Dendritic cell treated with granulocyte-macrophage colony-stimulating factor and Interleukin-4, amounts not matched to agents 40 ng/mL and 50 ng/mL, for 4 days (primary cell): ENCODE data around the gene CEP78.
"Not testable (repeated sequence)": the region's sequence is repeated elsewhere in the genome, so short reads cannot be mapped to it uniquely, and the experiment has no call there.

ENCODE experiments used
- H3K27ac Mint-ChIP-seq: one replicate; pipeline ENCODE4 v1.8.0; 2022; ENCODE audit warnings: mild to moderate bottlenecking, mixed read lengths
- H3K27me3 Mint-ChIP-seq: one replicate; pipeline ENCODE4 v1.8.0; 2022; ENCODE audit warnings: mild to moderate bottlenecking, mixed read lengths
- H3K36me3 Mint-ChIP-seq: one replicate; pipeline ENCODE4 v1.8.0; 2022; ENCODE audit warnings: low read depth, mixed read lengths
- H3K4me1 Mint-ChIP-seq: one replicate; pipeline ENCODE4 v1.8.0; 2022; ENCODE audit warnings: low read depth, mixed read lengths
- H3K4me3 Mint-ChIP-seq: one replicate; pipeline ENCODE4 v1.8.0; 2022; ENCODE audit warnings: mild to moderate bottlenecking, moderate library complexity, mixed read lengths
- H3K9me3 Mint-ChIP-seq: one replicate; pipeline ENCODE4 v1.8.0; 2022; ENCODE audit warnings: mixed read lengths
- intact Hi-C: fragments of 100-400 bp; cut with micrococcal nuclease; formaldehyde crosslinking; loops from one replicate; pipeline ENCODE4 v1.15.0; 2022

The CEP78 gene

GRCh38 chr9:78214492-78214891 is 21.4 kb upstream of the CEP78 start:
- Mint-ChIP-seq H3K27ac (no peak overlapping the region), H3K9me3 (no peaks in the 10 kb centered on the region), H3K4me3 (no peak overlapping the region), H3K27me3 (no peaks in the 10 kb centered on the region), H3K36me3 (no peaks in the 10 kb centered on the region), H3K4me1 (peaks cover 6% of the 10 kb centered on the region)
- intact Hi-C loops: loop anchor here (5.0 to 10.0 kb wide), 2 partner anchors 92 to 340 kb away; no protein-coding TSS in a partner anchor

DNA sequence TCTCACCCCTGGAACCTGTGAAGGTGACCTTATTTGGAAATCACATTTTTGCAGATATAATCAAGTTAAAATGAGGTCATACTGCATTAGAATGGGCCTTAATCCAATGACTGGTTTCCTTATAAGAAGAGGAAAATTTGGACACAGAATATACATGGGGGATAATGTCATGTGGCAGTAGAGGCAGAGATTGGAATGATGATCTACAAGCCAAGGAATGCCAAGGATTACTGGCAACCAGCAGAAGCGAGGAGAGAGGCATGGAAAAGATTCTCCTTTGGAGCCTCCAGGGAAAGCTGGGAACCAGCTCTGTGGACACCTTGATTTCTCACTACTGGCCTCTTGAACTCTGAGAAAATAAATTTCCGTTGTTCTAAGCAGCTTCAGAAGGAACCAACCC is 20.2 kb upstream of the CEP78 start:
- Mint-ChIP-seq H3K27me3 (peaks cover 2% of the 10 kb centered on the region), H3K36me3 (no peaks in the 10 kb centered on the region), H3K4me3 (no peak overlapping the region), H3K4me1 (peaks cover 4% of the 10 kb centered on the region), H3K27ac (no peak overlapping the region), H3K9me3 (no peaks in the 10 kb centered on the region)
- intact Hi-C loops: loop anchor here (10.0 kb wide), 1 partner anchor 341 kb away; no protein-coding TSS in a partner anchor

GRCh38 chr9:78218890-78219289 is 17.0 kb upstream of the CEP78 start:
- Mint-ChIP-seq H3K27ac (no peak overlapping the region), H3K9me3 (no peaks in the 10 kb centered on the region), H3K4me1 (no peaks in the 10 kb centered on the region), H3K27me3 (peaks cover 2% of the 10 kb centered on the region), H3K36me3 (no peaks in the 10 kb centered on the region), H3K4me3 (no peak overlapping the region)
- intact Hi-C loops: loop anchor here (10.0 kb wide), 1 partner anchor 344 kb away; no protein-coding TSS in a partner anchor

GRCh38 chr9:78221425-78221824 is 14.4 kb upstream of the CEP78 start:
- Mint-ChIP-seq H3K27ac (no peak overlapping the region), H3K27me3 (peaks cover 2% of the 10 kb centered on the region), H3K9me3 (no peaks in the 10 kb centered on the region), H3K36me3 (no peaks in the 10 kb centered on the region), H3K4me3 (no peak overlapping the region), H3K4me1 (no peaks in the 10 kb centered on the region)
- intact Hi-C loops: no loop called here

- H3K4me3 Mint-ChIP-seq, H3K27ac Mint-ChIP-seq, H3K4me1 Mint-ChIP-seq, H3K9me3 Mint-ChIP-seq, H3K36me3 Mint-ChIP-seq, H3K27me3 Mint-ChIP-seq, intact Hi-C loops: not testable (repeated sequence)
These were observed 14.0 kb upstream of the CEP78 start for GRCh38 chr9:78221841-78222240.

DNA sequence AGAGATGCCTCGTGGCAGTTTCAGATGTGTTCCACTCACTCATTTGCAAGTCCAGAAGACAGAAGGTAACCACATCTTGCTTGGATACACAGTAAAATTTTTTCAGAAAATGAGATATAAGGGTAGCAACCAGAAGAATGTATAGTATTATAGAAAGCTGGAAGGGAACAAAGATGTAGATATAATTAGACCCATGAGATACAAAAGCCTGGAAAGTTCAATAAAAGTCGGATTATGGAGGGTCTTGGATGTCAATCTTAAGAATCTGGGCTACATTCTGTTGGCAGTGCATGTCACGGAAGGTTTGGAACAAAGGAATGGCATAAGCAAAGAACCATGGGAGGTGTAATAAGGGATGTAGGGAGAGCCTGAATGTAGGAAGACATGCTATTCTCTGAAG is 5.1 kb upstream of the CEP78 start:
- Mint-ChIP-seq H3K27ac (no peak overlapping the region), H3K27me3 (no peaks in the 10 kb centered on the region), H3K4me3 (no peak overlapping the region), H3K9me3 (no peaks in the 10 kb centered on the region), H3K4me1 (peaks cover 4% of the 10 kb centered on the region), H3K36me3 (peaks cover 3% of the 10 kb centered on the region)
- intact Hi-C loops: no loop called here

DNA sequence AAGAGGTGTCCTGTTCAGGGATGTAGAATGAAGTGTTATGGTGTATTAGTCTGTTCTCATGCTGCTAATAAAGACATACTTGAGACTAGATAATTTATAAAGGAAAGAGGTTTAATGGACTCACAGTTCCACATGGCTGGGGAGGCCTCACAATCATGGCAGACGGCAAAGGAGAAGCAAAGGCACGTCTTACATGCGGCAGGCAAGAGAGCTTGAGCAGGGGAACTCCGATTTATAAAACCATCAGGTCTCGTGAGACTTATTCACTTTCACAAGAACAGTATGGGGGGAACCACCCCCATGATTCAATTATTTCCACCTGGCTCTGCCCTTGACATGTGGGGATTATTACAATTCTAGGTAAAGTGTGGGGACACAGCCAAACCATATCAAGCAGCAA is 3.4 kb upstream of the CEP78 start:
- H3K4me3 Mint-ChIP-seq, intact Hi-C loops, H3K27ac Mint-ChIP-seq, H3K9me3 Mint-ChIP-seq, H3K27me3 Mint-ChIP-seq: not testable (repeated sequence)
- peaks cover 11% of the 10 kb centered on the region for H3K36me3 Mint-ChIP-seq
- peaks cover 13% of the 10 kb centered on the region for H3K4me1 Mint-ChIP-seq

- H3K27me3 Mint-ChIP-seq: no peaks in the 10 kb centered on the region
- no peaks in the 10 kb centered on the region for H3K9me3 Mint-ChIP-seq
- no peak overlapping the region for H3K27ac Mint-ChIP-seq
- intact Hi-C loops: no loop called here
- peaks cover 28% of the 10 kb centered on the region for H3K4me1 Mint-ChIP-seq
- peaks cover 11% of the 10 kb centered on the region for H3K36me3 Mint-ChIP-seq
- no peak overlapping the region for H3K4me3 Mint-ChIP-seq
These were observed 1.1 kb upstream of the CEP78 start for GRCh38 chr9:78234810-78235209.

GRCh38 chr9:78235256-78235761 is 566 bp upstream of the CEP78 start:
- Mint-ChIP-seq H3K27ac (peak overlapping the region; percentile 91), H3K36me3 (peaks cover 14% of the 10 kb centered on the region), H3K4me1 (peaks cover 28% of the 10 kb centered on the region), H3K4me3 (peak overlapping the region; percentile 92), H3K27me3 (no peaks in the 10 kb centered on the region), H3K9me3 (no peaks in the 10 kb centered on the region)
- intact Hi-C loops: no loop called here

DNA sequence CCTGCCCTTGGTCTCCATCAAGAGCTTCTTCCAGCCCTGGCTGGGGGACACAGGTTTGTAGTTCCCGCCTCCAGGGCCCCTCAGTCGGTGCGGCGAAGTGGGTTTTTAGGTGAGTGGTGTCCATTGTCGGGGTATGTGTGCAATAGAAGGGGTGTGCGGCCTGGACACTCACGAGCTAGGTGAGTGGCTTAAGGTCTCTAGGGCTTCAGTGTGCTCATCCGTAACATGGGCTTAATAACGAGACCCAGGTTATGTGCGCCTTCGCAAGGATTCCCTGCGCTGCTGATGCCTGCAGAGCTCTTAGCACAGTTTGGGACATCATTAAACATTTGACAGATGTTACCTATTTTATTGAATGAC is 656 bp downstream of the CEP78 start:
- peak overlapping the region; percentile 92 for H3K4me3 Mint-ChIP-seq
- peaks cover 28% of the 10 kb centered on the region for H3K4me1 Mint-ChIP-seq
- H3K27ac Mint-ChIP-seq: peak overlapping the region; percentile 91
- H3K27me3 Mint-ChIP-seq: no peaks in the 10 kb centered on the region
- intact Hi-C loops: no loop called here
- no peaks in the 10 kb centered on the region for H3K9me3 Mint-ChIP-seq
- H3K36me3 Mint-ChIP-seq: peaks cover 19% of the 10 kb centered on the region

- Mint-ChIP-seq H3K36me3 (peaks cover 19% of the 10 kb centered on the region), H3K9me3 (no peaks in the 10 kb centered on the region), H3K4me3 (no peak overlapping the region), H3K4me1 (peaks cover 28% of the 10 kb centered on the region), H3K27ac (no peak overlapping the region), H3K27me3 (no peaks in the 10 kb centered on the region)
- intact Hi-C loops: no loop called here
These were observed 2.5 kb downstream of the CEP78 start for GRCh38 chr9:78238046-78239038.

GRCh38 chr9:78239506-78239905 is 3.6 kb downstream of the CEP78 start:
- Mint-ChIP-seq H3K4me1 (peaks cover 27% of the 10 kb centered on the region), H3K27me3 (no peaks in the 10 kb centered on the region), H3K36me3 (peaks cover 24% of the 10 kb centered on the region), H3K9me3 (no peaks in the 10 kb centered on the region), H3K4me3 (no peak overlapping the region), H3K27ac (no peak overlapping the region)
- intact Hi-C loops: no loop called here

DNA sequence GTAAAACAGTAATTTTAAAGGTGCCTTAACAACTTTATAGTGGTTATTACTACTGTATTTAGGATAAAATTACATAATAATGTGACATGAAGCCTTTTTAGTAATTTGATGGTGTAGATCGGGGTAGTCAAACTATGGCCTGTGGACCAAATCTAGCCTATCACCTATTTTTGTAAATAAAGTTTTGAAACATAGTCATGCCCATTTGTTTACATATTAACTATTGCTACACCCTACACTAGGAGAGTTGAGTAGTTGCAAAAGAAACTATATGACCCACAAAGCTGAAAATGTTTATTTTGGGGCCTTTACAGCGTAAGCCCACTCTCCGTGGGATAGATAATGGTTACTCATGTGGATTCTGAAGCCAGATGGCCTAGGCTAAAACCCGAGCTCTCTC is 6.2 kb downstream of the CEP78 start:
- H3K9me3 Mint-ChIP-seq: no peaks in the 10 kb centered on the region
- H3K27ac Mint-ChIP-seq: no peak overlapping the region
- H3K27me3 Mint-ChIP-seq: no peaks in the 10 kb centered on the region
- peaks cover 14% of the 10 kb centered on the region for H3K36me3 Mint-ChIP-seq
- H3K4me1 Mint-ChIP-seq: peaks cover 18% of the 10 kb centered on the region
- intact Hi-C loops: no loop called here
- H3K4me3 Mint-ChIP-seq: no peak overlapping the region

GRCh38 chr9:78243130-78243529 is 7.3 kb downstream of the CEP78 start:
- intact Hi-C loops: no loop called here
- Mint-ChIP-seq H3K9me3 (no peaks in the 10 kb centered on the region), H3K36me3 (peaks cover 14% of the 10 kb centered on the region), H3K27ac (no peak overlapping the region), H3K27me3 (no peaks in the 10 kb centered on the region), H3K4me3 (no peak overlapping the region), H3K4me1 (peaks cover 15% of the 10 kb centered on the region)
